HCT116 (cell line): Measurements from ENCODE around the gene SPDYE1.

Experiments used
- POLR2AphosphoS5 ChIP-seq: IDR thresholded peaks from 2 replicates; pipeline ENCODE4 v1.6.1; 2011; ENCODE audit warnings: mild to moderate bottlenecking, low read depth, low read length, moderate library complexity
- SIN3A ChIP-seq: IDR thresholded peaks from 2 replicates; pipeline ENCODE4 v1.6.1; 2012; ENCODE audit warnings: low read depth
- TCF7L2 ChIP-seq: IDR thresholded peaks from 2 replicates; pipeline ENCODE4 v1.7.0; 2011; ENCODE audit warnings: borderline replicate concordance, inconsistent platforms; ENCODE audit not compliant: insufficient read depth, insufficient read length; ENCODE audit errors: extremely low read depth
- ZNF274 ChIP-seq: fragments of 200-500 bp; sonication (Bioruptor generic); IDR thresholded peaks from 2 replicates; pipeline ENCODE4 v1.6.1; 2014; ENCODE audit warnings: mild to moderate bottlenecking, low read depth, low read length, inconsistent platforms
- TF ChIP-seq, protein P1 (sequence below): IDR thresholded peaks from 2 replicates; pipeline ENCODE4 v1.6.1; 2012; ENCODE audit warnings: low read depth

DNA sequence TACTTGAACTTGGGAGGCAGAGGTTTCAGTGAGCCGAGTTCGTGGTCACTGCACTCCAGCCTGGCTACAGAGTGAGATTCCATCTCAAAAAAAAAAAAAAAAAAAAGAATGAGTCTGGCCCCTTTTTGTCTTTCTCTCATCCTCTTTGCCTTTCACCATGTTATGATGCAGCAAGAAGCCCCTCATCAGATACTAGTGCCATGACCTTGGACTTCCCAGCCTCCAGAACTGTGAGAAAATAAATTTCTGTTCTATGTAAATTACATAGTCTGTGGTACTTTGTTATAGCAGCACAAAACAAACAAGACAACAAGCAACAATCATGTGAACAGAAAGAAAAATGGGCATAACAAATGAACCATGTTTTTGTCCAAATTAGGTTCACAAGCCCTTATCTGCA is 44.5 kb downstream of the SPDYE1 start:
- TF ChIP-seq ZNF274 (no peak), TCF7L2 (no peak), SIN3A (no peak), POLR2AphosphoS5 (no peak)
- TF ChIP-seq, protein P1, sequence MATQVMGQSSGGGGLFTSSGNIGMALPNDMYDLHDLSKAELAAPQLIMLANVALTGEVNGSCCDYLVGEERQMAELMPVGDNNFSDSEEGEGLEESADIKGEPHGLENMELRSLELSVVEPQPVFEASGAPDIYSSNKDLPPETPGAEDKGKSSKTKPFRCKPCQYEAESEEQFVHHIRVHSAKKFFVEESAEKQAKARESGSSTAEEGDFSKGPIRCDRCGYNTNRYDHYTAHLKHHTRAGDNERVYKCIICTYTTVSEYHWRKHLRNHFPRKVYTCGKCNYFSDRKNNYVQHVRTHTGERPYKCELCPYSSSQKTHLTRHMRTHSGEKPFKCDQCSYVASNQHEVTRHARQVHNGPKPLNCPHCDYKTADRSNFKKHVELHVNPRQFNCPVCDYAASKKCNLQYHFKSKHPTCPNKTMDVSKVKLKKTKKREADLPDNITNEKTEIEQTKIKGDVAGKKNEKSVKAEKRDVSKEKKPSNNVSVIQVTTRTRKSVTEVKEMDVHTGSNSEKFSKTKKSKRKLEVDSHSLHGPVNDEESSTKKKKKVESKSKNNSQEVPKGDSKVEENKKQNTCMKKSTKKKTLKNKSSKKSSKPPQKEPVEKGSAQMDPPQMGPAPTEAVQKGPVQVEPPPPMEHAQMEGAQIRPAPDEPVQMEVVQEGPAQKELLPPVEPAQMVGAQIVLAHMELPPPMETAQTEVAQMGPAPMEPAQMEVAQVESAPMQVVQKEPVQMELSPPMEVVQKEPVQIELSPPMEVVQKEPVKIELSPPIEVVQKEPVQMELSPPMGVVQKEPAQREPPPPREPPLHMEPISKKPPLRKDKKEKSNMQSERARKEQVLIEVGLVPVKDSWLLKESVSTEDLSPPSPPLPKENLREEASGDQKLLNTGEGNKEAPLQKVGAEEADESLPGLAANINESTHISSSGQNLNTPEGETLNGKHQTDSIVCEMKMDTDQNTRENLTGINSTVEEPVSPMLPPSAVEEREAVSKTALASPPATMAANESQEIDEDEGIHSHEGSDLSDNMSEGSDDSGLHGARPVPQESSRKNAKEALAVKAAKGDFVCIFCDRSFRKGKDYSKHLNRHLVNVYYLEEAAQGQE, result no peak
